HepG2 (cell line): ENCODE measurements around the gene GPC3. TPM values are rescaled to one million over a fixed set of nuclear protein-coding genes. Genes with fewer than 3 reads are reported as not detected.

Source experiments
- ATF1 ChIP-seq: IDR thresholded peaks from 2 replicates; pipeline ENCODE4 v1.6.1; 2016; ENCODE audit warnings: mild to moderate bottlenecking, control low read depth
- E2F1 ChIP-seq: sonication (generic); formaldehyde crosslinking; IDR thresholded peaks from 2 replicates; pipeline ENCODE4 v1.5.0; 2020; ENCODE audit warnings: missing genetic modification reagents
- HNF1B ChIP-seq: sonication (generic); formaldehyde crosslinking; IDR thresholded peaks from 2 replicates; pipeline ENCODE4 v1.5.1; 2020; ENCODE audit warnings: mild to moderate bottlenecking, moderate library complexity, missing genetic modification reagents
- HNF4G ChIP-seq, 2 experiments: sonication (generic) in 1 of 2; formaldehyde crosslinking in 1 of 2; IDR thresholded peaks; 2 replicates each; pipeline versions ENCODE4 v1.4.0 to v1.6.1; 2011 to 2020; ENCODE audit warnings: borderline replicate concordance in 2 of 2, low read depth in 2 of 2, mild to moderate bottlenecking in 2 of 2, low read length in 1 of 2, missing genetic modification reagents in 1 of 2, moderate library complexity in 1 of 2
- KLF6 ChIP-seq: IDR thresholded peaks from 2 replicates; pipeline ENCODE4 v1.8.0; 2016; ENCODE audit warnings: missing biosample characterization, missing genetic modification reagents
- MAFF ChIP-seq: IDR thresholded peaks from 2 replicates; pipeline ENCODE4 v1.6.1; 2011; ENCODE audit warnings: low read depth, low read length, improper control_type of control experiment
- MAFK ChIP-seq, 2 experiments: IDR thresholded peaks in 1 of 2; conservative IDR thresholded peaks in 1 of 2; 2 replicates each; pipeline ENCODE4 v1.6.1; 2011; ENCODE audit warnings: improper control_type of control experiment in 2 of 2, low read length in 2 of 2
- TBX2 ChIP-seq: sonication (generic); formaldehyde crosslinking; IDR thresholded peaks from 2 replicates; pipeline ENCODE4 v1.5.0; 2020; ENCODE audit warnings: missing genetic modification reagents, mild to moderate bottlenecking, borderline replicate concordance
- TFAP4 ChIP-seq: sonication (generic); IDR thresholded peaks from 2 replicates; pipeline ENCODE4 v1.6.1; 2016; ENCODE audit warnings: low read depth, borderline replicate concordance
- TRAFD1 ChIP-seq: sonication (generic); formaldehyde crosslinking; IDR thresholded peaks from 2 replicates; pipeline ENCODE4 v1.5.1; 2020; ENCODE audit warnings: missing genetic modification reagents, mild to moderate bottlenecking, borderline replicate concordance
- TSC22D2 ChIP-seq: sonication (generic); formaldehyde crosslinking; IDR thresholded peaks from 2 replicates; pipeline ENCODE4 v1.5.1; 2020; ENCODE audit warnings: missing genetic modification reagents, mild to moderate bottlenecking, borderline replicate concordance
- ZBTB39 ChIP-seq: sonication (generic); formaldehyde crosslinking; IDR thresholded peaks from 2 replicates; pipeline ENCODE4 v1.5.0; 2020; ENCODE audit warnings: missing genetic modification reagents
- ZFY ChIP-seq: sonication (generic); formaldehyde crosslinking; IDR thresholded peaks from 2 replicates; pipeline ENCODE4 v1.4.0; 2020; ENCODE audit warnings: missing genetic modification reagents
- ZNF468 ChIP-seq: sonication (generic); formaldehyde crosslinking; IDR thresholded peaks from 2 replicates; pipeline ENCODE4 v1.8.0; 2022; ENCODE audit warnings: mild to moderate bottlenecking, moderate library complexity, missing genetic modification reagents
- ZNF615 ChIP-seq: sonication (generic); formaldehyde crosslinking; IDR thresholded peaks from 2 replicates; pipeline ENCODE4 v1.5.0; 2020; ENCODE audit warnings: mild to moderate bottlenecking, missing genetic modification reagents, borderline replicate concordance
- ZNF713 ChIP-seq: sonication (generic); formaldehyde crosslinking; IDR thresholded peaks from 2 replicates; pipeline ENCODE4 v1.4.0; 2020; ENCODE audit warnings: mild to moderate bottlenecking, missing genetic modification reagents
- ZNF737 ChIP-seq: sonication (generic); formaldehyde crosslinking; IDR thresholded peaks from 2 replicates; pipeline ENCODE4 v1.5.0; 2020; ENCODE audit warnings: missing genetic modification reagents, mild to moderate bottlenecking, borderline replicate concordance
- ZNF772 ChIP-seq: sonication (generic); formaldehyde crosslinking; IDR thresholded peaks from 2 replicates; pipeline ENCODE4 v1.5.0; 2020; ENCODE audit warnings: mild to moderate bottlenecking, missing genetic modification reagents
- ZNF788 ChIP-seq: sonication (generic); formaldehyde crosslinking; IDR thresholded peaks from 2 replicates; pipeline ENCODE4 v1.5.0; 2020; ENCODE audit warnings: mild to moderate bottlenecking, missing genetic modification reagents, borderline replicate concordance
- ZNF883 ChIP-seq: sonication (generic); formaldehyde crosslinking; IDR thresholded peaks from 2 replicates; pipeline ENCODE4 v1.5.1; 2020; ENCODE audit warnings: mild to moderate bottlenecking, missing genetic modification reagents; ENCODE audit errors: not compliant biosample characterization
- ZSCAN30 ChIP-seq: sonication (generic); formaldehyde crosslinking; IDR thresholded peaks from 2 replicates; pipeline ENCODE4 v1.5.0; 2020; ENCODE audit warnings: mild to moderate bottlenecking, missing genetic modification reagents
- ZSCAN31 ChIP-seq: sonication (generic); formaldehyde crosslinking; IDR thresholded peaks from 2 replicates; pipeline ENCODE4 v1.5.0; 2020; ENCODE audit warnings: low read depth, mild to moderate bottlenecking, missing genetic modification reagents
- polyA plus RNA-seq, 8 experiments: library from polyadenylated mRNA; depleted of rRNA in 3 of 8; stranded (reverse) in 7 of 8; unstranded in 1 of 8; fragments of >200 nt; fragmentation: Illumina TruSeq in 4 of 8; extraction: Trizol in 4 of 8; gene quantifications; 2 replicates each; pipeline versions ENCODE4 v1.2.1 to v1.2.3, GENCODE V29; 2011 to 2016; ENCODE audit warnings: low read depth in 4 of 8, missing spikeins in 1 of 8, mixed read lengths in 1 of 8; ENCODE audit not compliant: insufficient read depth in 1 of 8
- total RNA-seq, 5 experiments: library from RNA; depleted of rRNA; stranded (reverse); fragments of >200 nt; fragmentation: Illumina TruSeq; extraction: Trizol; gene quantifications; 2 replicates each; pipeline ENCODE4 v1.2.3, GENCODE V29; 2016; ENCODE audit warnings: low read depth in 1 of 5

GPC3 gene
- total and polyA plus RNA-seq, 2 of the 13 experiments (the other 11 are each of a cell fraction or from before 2014, with no cell fraction given) = 1,799 to 3,263 TPM

GRCh38 chrX:134006484-134007161 is 21.2 kb upstream of the GPC3 start (continued):
- TF ChIP-seq HNF1B (CRISPR knock-in tag) = no peak
- no peak for TF ChIP-seq ZSCAN30 (CRISPR knock-in tag)
- TF ChIP-seq ZSCAN31 = no peak
- no peak for TF ChIP-seq ZFY (CRISPR knock-in tag)
- TF ChIP-seq TBX2 (CRISPR knock-in tag) = peak; percentile 55; the same call in 1 of the 2 replicates
- TF ChIP-seq MAFF = no peak
- TF ChIP-seq E2F1 (CRISPR knock-in tag) = no peak
- TF ChIP-seq MAFK (conservative IDR thresholded peaks at IDR 0.05 in 1 of 2, IDR thresholded peaks at IDR 0.05 in 1 of 2; ENCODE audit: low read length in 2 of 2) = no peak
- TF ChIP-seq HNF4G (IDR thresholded peaks at IDR 0.05; ENCODE audit: borderline replicate concordance, low read depth, low read length) = peak; percentile 84
- TF ChIP-seq HNF4G (CRISPR knock-in tag; IDR thresholded peaks at IDR 0.05; ENCODE audit: borderline replicate concordance, low read depth) = peak; percentile 62; the same call in 1 of the 2 replicates
- TF ChIP-seq ZNF772 (CRISPR knock-in tag) = no peak
- no peak for TF ChIP-seq ZNF883 (CRISPR knock-in tag)
- TF ChIP-seq TRAFD1 (CRISPR knock-in tag) = no peak
- no peak for TF ChIP-seq ZNF468 (CRISPR knock-in tag)
- TF ChIP-seq ZNF713 = no peak
- no peak for TF ChIP-seq ZNF615 (CRISPR knock-in tag)
- TF ChIP-seq ZNF737 (CRISPR knock-in tag) = no peak
- TF ChIP-seq TFAP4 = no peak
- no peak for TF ChIP-seq TSC22D2 (CRISPR knock-in tag)
- TF ChIP-seq ZBTB39 (CRISPR knock-in tag) = no peak
- no peak for TF ChIP-seq ATF1 (CRISPR knock-in tag)
- no peak for TF ChIP-seq ZNF788 (CRISPR knock-in tag)
- no peak for TF ChIP-seq KLF6 (CRISPR knock-in tag)
